Measurements from ENCODE around the gene RAMACL.

The RAMACL gene

GRCh38 chr6:166624275-166624674 is 37.8 kb upstream of the RAMACL start:
- DNase-seq (ENCODE audit: low read depth) = peak; percentile 85
- TF ChIP-seq CTCF (IDR thresholded peaks at IDR 0.05; ENCODE audit: low read depth, low read length) (no peak), POLR2A (IDR thresholded peaks at IDR 0.05; ENCODE audit: extremely low read depth, insufficient read length) (no peak), MYC (IDR thresholded peaks at IDR 0.05; ENCODE audit: low read depth, low read length) (no peak)
- TF ChIP-seq, protein P1, sequence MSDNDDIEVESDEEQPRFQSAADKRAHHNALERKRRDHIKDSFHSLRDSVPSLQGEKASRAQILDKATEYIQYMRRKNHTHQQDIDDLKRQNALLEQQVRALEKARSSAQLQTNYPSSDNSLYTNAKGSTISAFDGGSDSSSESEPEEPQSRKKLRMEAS (IDR thresholded peaks at IDR 0.05; ENCODE audit: low read depth, low read length) = no peak
- H3K4me3 ChIP-seq (ENCODE audit: low read depth, low read length) = no peak overlapping the region

- TF ChIP-seq, protein P1 (IDR thresholded peaks at IDR 0.05; ENCODE audit: low read depth, low read length) = no peak
- TF ChIP-seq CTCF (IDR thresholded peaks at IDR 0.05; ENCODE audit: low read depth, low read length) (no peak), MYC (IDR thresholded peaks at IDR 0.05; ENCODE audit: low read depth, low read length) (no peak), POLR2A (IDR thresholded peaks at IDR 0.05; ENCODE audit: extremely low read depth, insufficient read length) (no peak)
Observed at GRCh38 chr6:166623318-166623717, 36.8 kb upstream of the RAMACL start.

DNA sequence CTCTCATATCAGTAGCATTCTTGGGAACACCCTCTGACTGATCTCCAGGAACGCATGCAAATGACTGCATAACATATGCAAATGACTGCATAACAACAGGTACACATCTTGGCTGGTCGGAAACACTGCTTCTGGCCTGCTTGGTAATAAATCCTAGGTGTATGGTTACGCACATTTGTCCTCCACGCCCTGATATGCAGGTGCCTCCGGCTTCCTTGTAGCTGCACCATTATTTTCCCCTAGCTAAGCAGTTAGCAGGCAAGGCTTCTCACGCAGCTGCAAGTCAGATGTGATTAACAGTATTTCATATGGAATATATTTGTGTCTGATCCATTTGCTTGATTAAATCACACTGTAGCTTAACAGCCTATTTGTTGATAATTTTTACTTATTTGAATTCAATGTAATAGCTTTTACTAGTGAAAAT is 34.6 kb upstream of the RAMACL start:
- TF ChIP-seq POLR2A (IDR thresholded peaks at IDR 0.05; ENCODE audit: extremely low read depth, insufficient read length) = no peak
- TF ChIP-seq MYC (IDR thresholded peaks at IDR 0.05; ENCODE audit: low read depth, low read length) = no peak
- TF ChIP-seq, protein P1 (IDR thresholded peaks at IDR 0.05; ENCODE audit: low read depth, low read length) = no peak
- TF ChIP-seq CTCF (IDR thresholded peaks at IDR 0.05; ENCODE audit: low read depth, low read length) = no peak
- no peak overlapping the region for H3K4me3 ChIP-seq (ENCODE audit: low read depth, low read length)
- DNase-seq (ENCODE audit: low read depth) = no peak

More at GRCh38 chr6:166623318-166623717, 36.8 kb upstream of the RAMACL start:
- no peak overlapping the region for H3K4me3 ChIP-seq (ENCODE audit: low read depth, low read length)
- DNase-seq (ENCODE audit: low read depth) = no peak

- H3K4me3 ChIP-seq (ENCODE audit: low read depth, low read length) = no peak overlapping the region
- DNase-seq (ENCODE audit: low read depth) = no peak
- TF ChIP-seq MYC (IDR thresholded peaks at IDR 0.05; ENCODE audit: low read depth, low read length) = no peak
- TF ChIP-seq, protein P1 (IDR thresholded peaks at IDR 0.05; ENCODE audit: low read depth, low read length) = no peak
- TF ChIP-seq CTCF (IDR thresholded peaks at IDR 0.05; ENCODE audit: low read depth, low read length) = no peak
- TF ChIP-seq POLR2A (IDR thresholded peaks at IDR 0.05; ENCODE audit: extremely low read depth, insufficient read length) = no peak
Observed at GRCh38 chr6:166620478-166621113, 34.1 kb upstream of the RAMACL start.

DNA sequence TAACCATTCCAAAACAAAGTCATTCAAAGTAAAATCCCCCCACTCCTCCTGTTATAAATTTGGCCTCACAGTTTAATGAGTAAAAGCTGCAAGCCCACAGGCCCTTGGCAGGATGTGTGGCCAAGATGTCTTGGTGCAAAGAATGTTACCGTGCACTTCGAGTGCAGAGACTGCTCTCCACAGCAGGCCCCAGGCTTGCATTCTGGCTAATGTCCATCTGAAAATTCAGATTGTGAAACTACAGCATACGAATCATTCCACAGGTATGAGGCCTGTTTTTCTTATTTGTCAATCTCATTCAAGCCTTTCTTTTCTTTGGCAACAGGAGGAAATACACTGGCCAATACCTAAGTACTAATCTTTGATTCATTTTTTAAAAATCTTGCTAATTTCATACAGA is 33.4 kb upstream of the RAMACL start:
- DNase-seq (ENCODE audit: low read depth) = no peak
- H3K4me3 ChIP-seq (ENCODE audit: low read depth, low read length) = no peak overlapping the region
- no peak for TF ChIP-seq MYC (IDR thresholded peaks at IDR 0.05; ENCODE audit: low read depth, low read length)
- TF ChIP-seq POLR2A (IDR thresholded peaks at IDR 0.05; ENCODE audit: extremely low read depth, insufficient read length) = no peak
- TF ChIP-seq, protein P1 (IDR thresholded peaks at IDR 0.05; ENCODE audit: low read depth, low read length) = no peak
- TF ChIP-seq CTCF (IDR thresholded peaks at IDR 0.05; ENCODE audit: low read depth, low read length) = no peak

Measured in NB4 (cell line).